Thyroid gland (tissue), 4 donors: ENCODE data around the gene ZSCAN23. TPM values are rescaled to one million over a fixed set of nuclear protein-coding genes. Genes with fewer than 3 reads are reported as not detected.

ENCODE experiments used
- DNase-seq, 2 donors: peaks; one replicate each; pipeline ENCODE4 v3.0.0-alpha.2; 2019
- H3K27ac ChIP-seq, 3 donors: fragments of 200-600 bp; sonication (generic); 1 replicate in 2 of 3; 2 replicates in 1 of 3; pipeline ENCODE4 v1.5.1; 2016 to 2019; ENCODE audit warnings: mild to moderate bottlenecking in 1 of 3, moderate library complexity in 1 of 3
- H3K27me3 ChIP-seq: fragments of 200-600 bp; sonication (generic); one replicate; pipeline ENCODE4 v1.5.1; 2019
- H3K36me3 ChIP-seq, 2 donors: fragments of 200-600 bp; sonication (generic); one replicate each; pipeline ENCODE4 v1.5.1; 2016 to 2019
- H3K4me1 ChIP-seq, 2 donors: fragments of 200-600 bp; sonication (generic); one replicate each; pipeline ENCODE4 v1.5.1; 2017 to 2019
- H3K4me3 ChIP-seq, 3 donors: fragments of 200-600 bp; sonication (generic); replicated peaks in 1 of 3; 1 replicate in 2 of 3; 2 replicates in 1 of 3; pipeline ENCODE4 v1.5.1; 2016; ENCODE audit warnings: mild to moderate bottlenecking in 1 of 3
- H3K9me3 ChIP-seq: fragments of 200-600 bp; sonication (generic); one replicate; pipeline ENCODE4 v1.5.1; 2017
- CTCF ChIP-seq, 6 experiments: fragments of 200-600 bp in 3 of 6; fragments of 450-650 bp in 3 of 6; sonication (generic) in 3 of 6; IDR thresholded peaks; one replicate each; pipeline ENCODE4 v1.5.1; 2016 to 2019; ENCODE audit warnings: antibody characterized with exemption in 6 of 6, mild to moderate bottlenecking in 2 of 6, inconsistent platforms in 1 of 6, moderate library complexity in 1 of 6
- POLR2A ChIP-seq, 2 donors: fragments of 450-650 bp; IDR thresholded peaks; one replicate each; pipeline ENCODE4 v1.6.1; 2017; ENCODE audit warnings: antibody characterized with exemption in 2 of 2, mild to moderate bottlenecking in 2 of 2, moderate library complexity in 1 of 2
- WGBS, 2 donors: methylation state at CpG; one replicate each; pipeline ENCODE4 v1.1.5; 2017; 5-methylcytosine and 5-hydroxymethylcytosine counted together
- intact Hi-C: fragments of 100-400 bp; cut with DNase I; formaldehyde crosslinking; loops from one replicate; pipeline ENCODE4 v1.15.1; 2023
- total RNA-seq, 4 donors: library from RNA; depleted of rRNA; stranded (reverse); fragments of >200 nt; gene quantifications; one replicate each; pipeline ENCODE4 v1.2.3, GENCODE V29; 2016

ZSCAN23 gene
- total RNA-seq, 4 donors from 2014 or later, result 4.1 to 8.2 (median 6.6) TPM

DNA sequence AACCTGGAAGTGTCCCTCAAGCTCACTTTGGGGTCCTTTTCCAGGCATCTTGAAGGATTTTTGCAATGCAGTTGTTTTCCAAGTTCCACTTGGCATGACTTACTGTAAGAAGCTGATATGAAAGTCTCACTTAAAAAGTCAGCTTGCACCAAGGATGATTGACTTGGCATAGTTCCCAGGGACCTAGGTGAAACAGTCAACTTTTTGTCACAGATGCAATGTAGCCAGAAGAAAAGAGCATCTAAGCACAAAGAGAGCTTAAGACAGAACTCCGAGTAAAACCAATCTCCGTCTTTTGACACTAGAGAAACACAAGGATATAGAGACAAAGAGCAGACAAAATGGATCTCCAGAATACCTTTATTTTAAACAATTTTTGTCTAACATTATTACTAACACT lies 41.1 kb downstream of the ZSCAN23 start:
- Histone ChIP-seq H3K27ac (peak overlapping the region in 1 of 3 donors; percentile 2), H3K4me3 (no peak overlapping the region), H3K9me3 (no peaks in the 10 kb centered on the region), H3K27me3 (no peaks in the 10 kb centered on the region), H3K36me3 (no peaks in the 10 kb centered on the region), H3K4me1 (peaks cover 0 to 26% of the 10 kb centered on the region in 2 donors)
- WGBS, 2 donors, result 42 to 47% methylated on average over 2 of the region's 2 CpGs
- intact Hi-C loops, result no loop called here
- DNase-seq, result peak; percentile 14 to 42
- TF ChIP-seq CTCF (IDR thresholded peaks at IDR 0.05) (no peak), POLR2A (IDR thresholded peaks at IDR 0.05) (no peak)

GRCh38 chr6:28401172-28401571 lies 42.1 kb downstream of the ZSCAN23 start:
- WGBS, 2 donors, result 84 to 86% methylated on average over 1 of the region's 1 CpG

DNA sequence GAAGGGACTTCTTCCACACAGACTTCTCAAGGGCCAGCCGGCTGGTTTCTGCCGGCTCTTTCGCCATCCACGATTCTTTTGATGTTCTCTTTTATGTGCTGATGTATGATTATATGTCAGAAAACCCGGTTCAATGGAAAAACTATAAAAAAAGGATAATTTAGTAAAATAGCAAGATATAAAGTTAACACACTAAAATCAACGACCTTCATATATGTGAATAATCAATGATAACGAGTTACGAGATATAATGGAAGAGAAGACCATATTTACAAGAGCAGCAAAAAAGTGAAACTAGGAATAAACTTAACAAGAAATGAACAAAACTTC lies 43.2 kb downstream of the ZSCAN23 start:
- no peak for TF ChIP-seq POLR2A (IDR thresholded peaks at IDR 0.05)
- Histone ChIP-seq H3K27ac (peak overlapping the region in 1 of 3 donors; percentile 72), H3K36me3 (no peaks in the 10 kb centered on the region), H3K9me3 (no peaks in the 10 kb centered on the region), H3K4me3 (peak overlapping the region; percentile 43 to 82 (median 73)), H3K4me1 (peaks cover 4 to 43% of the 10 kb centered on the region in 2 donors), H3K27me3 (no peaks in the 10 kb centered on the region)
- WGBS, 2 donors, result 27 to 28% methylated on average over 8 of the region's 8 CpGs
- no peak for DNase-seq
- intact Hi-C loops, result no loop called here

More at GRCh38 chr6:28401172-28401571, 42.1 kb downstream of the ZSCAN23 start:
- TF ChIP-seq POLR2A (IDR thresholded peaks at IDR 0.05) (no peak), CTCF (IDR thresholded peaks at IDR 0.05) (no peak)
- H3K4me3 ChIP-seq, result no peak overlapping the region
- no peaks in the 10 kb centered on the region for H3K27me3 ChIP-seq
- intact Hi-C loops, result no loop called here
- H3K27ac ChIP-seq, result no peak overlapping the region
- no peaks in the 10 kb centered on the region for H3K9me3 ChIP-seq
- H3K36me3 ChIP-seq, result no peaks in the 10 kb centered on the region
- H3K4me1 ChIP-seq, result peaks cover 4 to 36% of the 10 kb centered on the region in 2 donors
- DNase-seq, result no peak

GRCh38 chr6:28399350-28400121 lies 43.8 kb downstream of the ZSCAN23 start, which contains the start of gene ZSCAN12:
TSS of gene ZSCAN12 (minus strand) at chr6:28399747. CDS start at chr6:28398405, 1,342 bp downstream.
- H3K4me3 ChIP-seq, result peak within 1 kb of the TSS; percentile 43 to 82 (median 73)
- TF ChIP-seq CTCF (IDR thresholded peaks at IDR 0.05) (peak in 4 of 6 experiments; percentile 37 to 56 (median 49)), POLR2A (IDR thresholded peaks at IDR 0.05) (peak in 1 of 2 donors; percentile 49)
- H3K27ac ChIP-seq, result peak within 1 kb of the TSS in 1 of 3 donors; percentile 72
- peaks cover 4 to 48% of the 10 kb centered on the region in 2 donors for H3K4me1 ChIP-seq
- 4% methylated on average over 33 to 39 of the region's 49 CpGs for WGBS, 2 donors
- no peaks in the 10 kb centered on the region for H3K27me3 ChIP-seq
- no peaks in the 10 kb centered on the region for H3K36me3 ChIP-seq
- intact Hi-C loops, result no loop called here
- DNase-seq, result peak; percentile 75 to 84
- no peaks in the 10 kb centered on the region for H3K9me3 ChIP-seq

DNA sequence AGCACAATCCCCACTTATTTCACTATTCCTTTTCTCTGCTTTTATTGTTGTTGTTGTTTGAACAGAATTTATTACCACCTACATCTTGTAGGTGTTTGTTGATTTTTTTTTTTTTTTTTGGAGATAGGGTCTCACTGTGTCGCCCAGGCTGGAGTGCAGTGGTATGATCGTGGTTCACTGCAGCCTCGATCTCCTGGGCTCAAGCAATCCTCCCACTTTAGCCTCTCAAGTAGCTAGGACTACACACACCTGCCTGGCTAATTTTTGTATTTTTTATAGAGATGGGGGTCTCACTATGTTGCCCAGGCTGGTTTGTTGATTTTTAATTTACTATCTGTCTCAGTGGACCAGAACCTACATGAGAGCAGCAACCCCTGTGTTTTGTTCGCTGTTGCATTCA lies 47.4 kb downstream of the ZSCAN23 start:
- intact Hi-C loops, result no loop called here
- H3K9me3 ChIP-seq, result no peaks in the 10 kb centered on the region
- TF ChIP-seq POLR2A (IDR thresholded peaks at IDR 0.05) (no peak), CTCF (IDR thresholded peaks at IDR 0.05) (no peak)
- DNase-seq, result no peak
- no peak overlapping the region for H3K27ac ChIP-seq
- peaks cover 4 to 45% of the 10 kb centered on the region in 2 donors for H3K4me1 ChIP-seq
- H3K36me3 ChIP-seq, result peaks cover 17 to 18% of the 10 kb centered on the region in 2 donors
- no peak overlapping the region for H3K4me3 ChIP-seq
- WGBS, 2 donors, result 92 to 93% methylated on average over 4 of the region's 4 CpGs
- H3K27me3 ChIP-seq, result no peaks in the 10 kb centered on the region
